Measurements from ENCODE around the gene TPH1. TPM values are rescaled to one million over a fixed set of nuclear protein-coding genes. Genes with fewer than 3 reads are reported as not detected.

TPH1 gene
- total RNA-seq, 1 donor from 2014 or later, result 0.34 TPM

Other genes starting within 250 kb of the TPH1 start
- gene SERGEF, start 33.2 kb downstream of the TPH1 start, total RNA-seq, result 39.5 and 43.9 TPM in 2 replicates
- 37.8 and 44.1 TPM in 2 replicates for gene SAAL1, start 59.8 kb upstream of the TPH1 start, total RNA-seq
- gene MRGPRX3, start 86.3 kb upstream of the TPH1 start, total RNA-seq, result not detected in 2 replicates
- gene MRGPRX4, start 126.6 kb upstream of the TPH1 start, total RNA-seq, result not detected in 2 replicates
- not detected in 2 replicates for gene SAA4, start 190.5 kb upstream of the TPH1 start, total RNA-seq
- not detected in 2 replicates for gene SAA2, start 202.4 kb upstream of the TPH1 start, total RNA-seq
- gene SAA1, start 220.0 kb upstream of the TPH1 start, total RNA-seq, result not detected in 2 replicates